Measurements from ENCODE around the gene POLQ.
"Not testable (repeated sequence)": the region's sequence is repeated elsewhere in the genome, so short reads cannot be mapped to it uniquely, and the experiment has no call there.

The POLQ gene

GRCh38 chr3:121411523-121411922 is 134.3 kb downstream of the POLQ start:
- DNase-seq: no peak

DNA sequence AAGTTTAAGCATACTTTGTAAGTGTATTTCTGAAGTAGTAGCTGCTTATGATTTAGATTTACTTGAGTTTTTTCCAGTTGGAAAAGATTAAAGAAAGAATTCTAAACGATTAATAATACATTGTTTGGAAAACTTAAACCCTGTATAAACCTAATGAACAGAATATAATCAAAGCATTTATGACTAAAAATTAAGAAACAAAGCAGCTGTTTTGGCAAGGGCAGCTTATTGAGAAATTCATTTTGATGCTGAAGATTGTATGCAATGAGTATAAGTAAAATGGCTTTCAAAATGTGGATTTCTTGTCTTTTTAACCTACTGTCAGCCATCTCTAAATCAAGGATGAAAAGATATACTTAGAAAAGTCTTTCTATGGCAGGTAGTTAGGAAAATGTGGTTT is 140.2 kb downstream of the POLQ start:
- DNase-seq: no peak

DNA sequence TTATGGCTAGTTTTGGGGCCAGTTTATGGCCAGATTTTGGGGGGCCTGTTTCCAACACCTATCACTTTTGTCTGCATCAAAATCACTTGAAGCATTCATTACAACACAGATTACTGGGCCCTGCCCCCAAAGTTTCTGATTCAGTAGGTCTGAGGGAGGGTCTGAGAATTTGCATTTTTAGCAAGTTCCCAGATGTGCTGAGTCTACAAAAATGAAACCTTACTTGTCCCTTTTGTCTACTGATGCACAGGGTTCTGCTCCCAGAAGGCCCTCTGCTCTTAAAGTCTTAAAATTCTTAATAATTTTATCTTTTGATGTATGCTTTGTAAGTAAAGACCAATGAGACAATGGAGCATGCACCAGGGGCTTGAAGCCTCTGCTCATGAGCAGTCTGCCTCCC is 146.0 kb downstream of the POLQ start:
- DNase-seq: no peak

DNA sequence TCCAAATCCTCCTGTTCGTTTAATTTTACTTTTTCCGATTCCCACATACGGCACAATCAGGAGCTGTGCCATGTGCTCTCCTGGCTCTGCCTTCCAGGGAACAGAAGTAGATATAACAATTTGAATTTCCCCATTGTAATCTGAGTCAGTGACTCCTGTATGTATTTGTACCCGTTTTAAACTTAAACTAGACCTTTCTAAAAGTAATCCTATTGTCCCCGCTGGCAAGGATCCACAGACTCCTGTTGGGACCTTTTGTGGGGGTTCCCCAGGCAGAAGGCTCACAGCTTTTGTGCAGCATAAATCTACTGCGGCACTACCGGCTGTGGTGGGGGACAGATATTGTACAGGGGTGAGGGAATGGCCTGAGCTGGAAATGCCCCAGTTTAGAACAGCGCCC is 147.7 kb downstream of the POLQ start:
- DNase-seq: not testable (repeated sequence)

- DNase-seq: not testable (repeated sequence)
Measured at GRCh38 chr3:121395967-121396366, 149.8 kb downstream of the POLQ start.

- DNase-seq: not testable (repeated sequence)
Measured at GRCh38 chr3:121388308-121388707, 157.5 kb downstream of the POLQ start.
